Activated naive CD4-positive, alpha-beta T cell treated with anti-CD3 and anti-CD28 coated beads, Interleukin-2, amount 50 U/mL, for 72 hours (primary cell): ENCODE measurements around the gene MPDZ. TPM values are rescaled to one million over a fixed set of nuclear protein-coding genes. Genes with fewer than 3 reads are reported as not detected.

Experiments used
- ATAC-seq, 2 donors: fragments of 150-1000 bp; cut with Tn5 transposase; 2 replicates each; pipeline ENCODE4 v1.10.0; 2021; ENCODE audit warnings: mild to moderate bottlenecking in 2 of 2, moderate library complexity in 2 of 2
- DNase-seq, 2 donors: peaks; one replicate each; pipeline ENCODE4 v3.0.0; 2021 to 2022; ENCODE audit warnings: low spot score in 2 of 2
- H3K27ac Mint-ChIP-seq, 2 donors: one replicate each; pipeline ENCODE4 v1.8.0; 2022; ENCODE audit warnings: mild to moderate bottlenecking in 2 of 2, mixed read lengths in 2 of 2
- H3K36me3 Mint-ChIP-seq, 2 donors: one replicate each; pipeline ENCODE4 v1.8.0; 2022; ENCODE audit warnings: mixed read lengths in 2 of 2
- H3K9me3 Mint-ChIP-seq, 2 donors: one replicate each; pipeline ENCODE4 v1.8.0; 2022; ENCODE audit warnings: mixed read lengths in 2 of 2
- total RNA-seq, 2 donors: library from RNA; stranded (reverse); gene quantifications; one replicate each; pipeline ENCODE4 v1.2.3, GENCODE V29; 2022

The MPDZ gene
- total RNA-seq, 2 donors from 2014 or later: not detected

- H3K9me3 Mint-ChIP-seq: peaks cover 12 to 19% of the 10 kb centered on the region in 2 donors
- H3K36me3 Mint-ChIP-seq: no peaks in the 10 kb centered on the region
- ATAC-seq (no peak), DNase-seq (no peak)
- H3K27ac Mint-ChIP-seq: no peak overlapping the region
Measured at GRCh38 chr9:13090628-13091027, 188.9 kb downstream of the MPDZ start.

- no peak overlapping the region for H3K27ac Mint-ChIP-seq
- no peak for ATAC-seq
- DNase-seq: no peak
- peaks cover 11 to 17% of the 10 kb centered on the region in 2 donors for H3K9me3 Mint-ChIP-seq
- H3K36me3 Mint-ChIP-seq: no peaks in the 10 kb centered on the region
Measured at GRCh38 chr9:13089666-13090065, 189.8 kb downstream of the MPDZ start.

DNA sequence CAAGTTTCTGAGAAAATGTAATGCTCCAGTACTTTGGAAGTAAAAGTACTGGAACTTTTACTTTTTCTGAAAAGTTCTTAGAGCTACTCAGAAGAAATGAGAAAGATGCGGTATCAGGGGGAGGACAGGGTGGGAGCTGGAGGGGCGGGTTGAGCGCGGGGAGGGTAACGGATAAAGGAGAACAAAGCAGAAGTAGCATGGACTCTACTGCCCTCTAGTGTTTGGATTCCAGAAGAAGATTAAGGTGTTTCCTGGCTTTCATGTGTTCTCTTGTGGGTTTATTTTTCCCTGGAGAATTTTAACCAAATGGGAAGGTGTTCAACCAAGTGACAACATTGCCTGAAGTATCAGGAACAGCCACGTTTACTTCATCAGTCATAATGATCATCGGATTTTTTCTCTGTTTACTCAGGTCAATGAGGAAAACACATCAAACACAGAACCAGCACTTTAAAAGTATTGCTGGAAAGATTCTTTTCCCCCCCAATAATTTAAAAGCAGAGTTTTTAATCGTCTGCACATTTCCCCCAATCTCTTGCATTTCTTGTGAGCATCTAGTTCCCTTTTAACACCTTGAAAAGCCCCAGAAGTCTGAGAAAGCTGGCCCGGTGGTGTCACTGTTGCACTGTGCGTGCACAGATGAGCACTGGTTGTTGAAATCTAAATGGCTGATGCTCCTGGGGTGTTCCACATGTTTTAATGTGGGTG is 190.6 kb downstream of the MPDZ start:
- no peak overlapping the region for H3K27ac Mint-ChIP-seq
- ATAC-seq: no peak
- peaks cover 3 to 10% of the 10 kb centered on the region in 2 donors for H3K9me3 Mint-ChIP-seq
- no peaks in the 10 kb centered on the region for H3K36me3 Mint-ChIP-seq
- no peak for DNase-seq

GRCh38 chr9:13083963-13084528 is 195.4 kb downstream of the MPDZ start:
- Mint-ChIP-seq H3K27ac (no peak overlapping the region), H3K9me3 (peaks cover 0 to 3% of the 10 kb centered on the region in 2 donors), H3K36me3 (no peaks in the 10 kb centered on the region)
- DNase-seq: no peak
- no peak for ATAC-seq

DNA sequence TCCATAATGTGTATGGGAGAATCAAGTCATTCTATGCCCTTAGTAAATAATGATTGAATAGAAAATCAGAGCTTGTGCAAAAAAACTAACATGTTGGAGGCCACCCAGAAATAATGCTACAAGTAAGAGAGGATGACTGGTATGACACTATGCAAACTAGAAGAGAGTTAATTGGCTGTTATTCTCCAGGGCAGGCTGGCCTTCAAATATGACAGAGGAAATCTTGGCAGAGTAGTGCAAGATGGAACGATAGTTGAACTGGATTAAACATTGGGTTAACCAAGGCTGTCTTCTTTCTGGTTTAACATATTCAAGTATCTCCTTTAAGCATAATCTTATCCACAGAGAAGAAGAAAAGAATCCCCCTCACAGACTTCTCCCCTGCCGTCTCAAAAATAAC is 196.1 kb downstream of the MPDZ start:
- DNase-seq: no peak
- H3K36me3 Mint-ChIP-seq: no peaks in the 10 kb centered on the region
- H3K27ac Mint-ChIP-seq: no peak overlapping the region
- no peak for ATAC-seq
- peaks cover 0 to 3% of the 10 kb centered on the region in 2 donors for H3K9me3 Mint-ChIP-seq

DNA sequence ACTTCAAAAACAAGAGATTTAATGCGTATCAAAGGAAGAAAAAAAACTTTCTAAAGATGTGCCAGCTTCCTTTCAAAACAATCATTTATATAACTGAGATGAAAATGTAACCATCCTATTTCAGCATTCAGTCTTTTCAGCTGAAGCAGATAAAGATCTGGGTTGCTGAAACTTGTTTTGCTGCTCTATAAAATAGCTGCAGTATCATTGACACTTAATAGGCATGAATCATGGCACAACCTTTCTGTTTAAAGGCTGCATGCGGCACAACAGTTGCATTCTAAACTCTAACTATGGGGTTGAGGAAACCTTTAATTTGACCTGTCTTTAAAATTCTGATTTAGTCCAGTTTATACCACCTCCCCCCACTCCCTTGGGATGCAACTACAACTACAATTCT is 196.7 kb downstream of the MPDZ start:
- H3K36me3 Mint-ChIP-seq: no peaks in the 10 kb centered on the region
- H3K9me3 Mint-ChIP-seq: peaks cover 0 to 3% of the 10 kb centered on the region in 2 donors
- no peak for DNase-seq
- no peak overlapping the region for H3K27ac Mint-ChIP-seq
- ATAC-seq: no peak

GRCh38 chr9:13078164-13078563 is 201.3 kb downstream of the MPDZ start:
- Mint-ChIP-seq H3K9me3 (peaks cover 11 to 13% of the 10 kb centered on the region in 2 donors), H3K27ac (no peak overlapping the region), H3K36me3 (peaks cover 0 to 5% of the 10 kb centered on the region in 2 donors)
- DNase-seq (no peak), ATAC-seq (no peak)

GRCh38 chr9:13076616-13077015 is 202.9 kb downstream of the MPDZ start:
- no peak for DNase-seq
- Mint-ChIP-seq H3K36me3 (peaks cover 0 to 5% of the 10 kb centered on the region in 2 donors), H3K27ac (no peak overlapping the region), H3K9me3 (peaks cover 11 to 19% of the 10 kb centered on the region in 2 donors)
- no peak for ATAC-seq

GRCh38 chr9:13071921-13072320 is 207.6 kb downstream of the MPDZ start:
- ATAC-seq (no peak), DNase-seq (no peak)
- H3K9me3 Mint-ChIP-seq: peaks cover 17 to 28% of the 10 kb centered on the region in 2 donors
- peaks cover 0 to 5% of the 10 kb centered on the region in 2 donors for H3K36me3 Mint-ChIP-seq
- H3K27ac Mint-ChIP-seq: no peak overlapping the region

DNA sequence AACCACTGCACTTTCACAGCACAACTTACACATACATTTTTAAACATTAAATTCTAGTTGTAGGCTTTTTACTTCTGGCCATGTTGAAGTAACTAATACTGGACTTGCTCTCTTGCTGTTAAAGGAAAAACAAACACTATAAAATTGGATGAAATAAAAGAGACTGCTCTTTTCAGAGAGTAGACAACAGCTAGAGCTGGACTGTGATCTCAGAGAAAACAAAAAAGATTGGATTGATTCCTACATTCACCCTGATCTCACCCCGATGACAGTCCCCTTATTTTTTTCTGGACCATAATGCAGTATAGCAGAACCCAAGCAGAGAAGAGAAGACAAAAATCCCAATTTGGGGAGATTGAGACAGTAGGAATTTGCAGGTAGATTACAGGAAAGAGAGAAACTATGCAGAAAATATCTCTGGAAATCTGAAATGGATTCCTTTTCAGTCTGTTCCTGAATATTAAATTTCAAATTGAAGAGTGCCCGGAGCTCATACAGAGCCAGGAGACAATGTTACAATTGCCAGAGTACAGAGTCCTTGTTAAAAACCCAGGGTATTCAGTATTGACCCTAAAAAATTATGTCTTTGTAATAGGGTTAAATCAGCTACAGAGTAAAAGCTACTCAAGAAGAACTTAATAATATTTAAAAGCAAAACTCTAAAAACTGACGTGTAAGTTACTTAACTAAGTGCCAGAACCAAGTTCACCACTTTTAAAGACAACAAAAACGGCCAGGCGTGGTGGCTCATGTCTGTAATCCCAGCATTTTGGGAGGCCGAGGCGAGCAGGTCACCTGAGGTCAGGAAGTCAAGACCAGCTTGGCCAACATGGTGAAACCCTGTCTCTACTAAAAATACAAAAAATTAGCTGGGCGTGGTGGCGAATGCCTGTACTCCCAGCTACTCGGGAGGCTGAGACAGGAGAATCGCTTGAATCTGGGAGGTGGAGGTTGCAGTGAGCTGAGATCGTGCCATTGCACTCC is 208.6 kb downstream of the MPDZ start:
- peaks cover 17 to 28% of the 10 kb centered on the region in 2 donors for H3K9me3 Mint-ChIP-seq
- ATAC-seq (no peak), DNase-seq (no peak)
- H3K27ac Mint-ChIP-seq: no peak overlapping the region
- peaks cover 0 to 5% of the 10 kb centered on the region in 2 donors for H3K36me3 Mint-ChIP-seq

DNA sequence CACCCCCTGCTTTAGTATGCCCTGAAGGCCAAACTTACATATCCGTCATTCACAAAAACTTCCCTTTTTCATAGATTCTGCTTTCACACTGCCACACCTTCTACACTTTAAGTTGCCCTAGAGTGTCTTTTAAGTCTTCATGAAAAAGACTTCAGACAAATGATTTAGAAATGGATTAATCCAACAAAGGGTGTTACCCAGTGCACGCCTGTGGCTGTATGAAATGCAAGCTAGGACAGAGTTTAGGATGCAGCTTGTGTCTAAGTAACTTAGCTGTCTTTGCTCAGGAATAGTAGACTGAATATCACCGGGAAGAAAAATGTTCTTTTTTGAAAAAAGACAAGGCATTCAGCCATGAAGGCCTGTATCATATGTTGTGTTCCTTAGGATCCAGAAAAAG is 210.0 kb downstream of the MPDZ start:
- Mint-ChIP-seq H3K27ac (no peak overlapping the region), H3K36me3 (peaks cover 0 to 5% of the 10 kb centered on the region in 2 donors), H3K9me3 (peaks cover 15 to 23% of the 10 kb centered on the region in 2 donors)
- DNase-seq: no peak
- ATAC-seq: no peak

GRCh38 chr9:13064676-13065075 is 214.8 kb downstream of the MPDZ start:
- peaks cover 8 to 16% of the 10 kb centered on the region in 2 donors for H3K9me3 Mint-ChIP-seq
- ATAC-seq: no peak
- DNase-seq: no peak
- no peak overlapping the region for H3K27ac Mint-ChIP-seq
- H3K36me3 Mint-ChIP-seq: no peaks in the 10 kb centered on the region

DNA sequence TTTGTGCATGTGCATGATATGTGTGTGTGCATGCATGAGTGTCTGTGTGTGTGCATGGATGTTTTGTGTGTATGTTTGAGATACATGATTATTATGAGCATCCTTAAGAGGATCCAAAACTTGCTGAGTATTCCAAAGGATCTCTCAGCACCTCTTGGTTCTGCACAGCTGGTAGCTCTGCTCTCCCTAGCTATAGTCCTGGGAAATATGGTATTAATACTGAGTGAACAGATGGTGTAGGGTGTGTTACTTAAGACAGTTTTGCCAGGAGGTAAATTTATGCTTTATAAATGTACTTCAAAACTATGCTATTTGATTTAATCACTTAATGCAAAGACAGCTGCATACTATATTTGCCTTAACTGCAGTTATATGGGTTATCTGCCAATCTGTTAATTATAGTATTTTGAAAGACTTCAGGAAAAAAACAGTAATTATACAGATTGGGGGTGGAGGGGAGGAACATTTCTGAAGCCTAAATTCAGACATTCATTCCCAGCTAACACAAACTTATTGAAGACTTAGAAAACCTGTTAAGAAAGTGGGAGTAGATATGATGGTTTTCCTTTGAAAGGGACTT is 215.5 kb downstream of the MPDZ start:
- H3K9me3 Mint-ChIP-seq: peaks cover 8 to 16% of the 10 kb centered on the region in 2 donors
- H3K36me3 Mint-ChIP-seq: no peaks in the 10 kb centered on the region
- ATAC-seq: no peak
- H3K27ac Mint-ChIP-seq: no peak overlapping the region
- no peak for DNase-seq

- Mint-ChIP-seq H3K36me3 (no peaks in the 10 kb centered on the region), H3K27ac (no peak overlapping the region), H3K9me3 (peaks cover 4 to 12% of the 10 kb centered on the region in 2 donors)
- ATAC-seq: no peak
- DNase-seq: no peak
Measured at GRCh38 chr9:13061390-13061789, 218.1 kb downstream of the MPDZ start.
